ENCODE data around the gene HSPA1A.

- TF ChIP-seq CTCF (IDR thresholded peaks at IDR 0.05) (no peak), POLR2A (IDR thresholded peaks at IDR 0.05) (no peak)
These were observed 49.8 kb upstream of the HSPA1A start for GRCh38 chr6:31765559-31765909.
